ENCODE data around the gene ARPP19. TPM values are rescaled to one million over a fixed set of nuclear protein-coding genes. Genes with fewer than 3 reads are reported as not detected.
"Not testable (repeated sequence)": the region's sequence is repeated elsewhere in the genome, so short reads cannot be mapped to it uniquely, and the experiment has no call there.

ARPP19 gene
- total and polyA plus RNA-seq, 4 donors = 12.1 to 55.6 (median 31.7) TPM

GRCh38 chr15:52551186-52551585 is 17.6 kb downstream of the ARPP19 start:
- not testable (repeated sequence) for H3K27ac ChIP-seq (ENCODE audit: low read depth in 1 of 2, low read length in 2 of 2); H3K9ac ChIP-seq (ENCODE audit: low read depth in 1 of 2, low read length in 2 of 2); H3K4me1 ChIP-seq (ENCODE audit: control insufficient read depth in 4 of 4, insufficient read depth in 4 of 4, low read length in 3 of 4); DNase-seq (ENCODE audit: low spot score); H3K27me3 ChIP-seq (ENCODE audit: control insufficient read depth in 4 of 4, insufficient read depth in 4 of 4, low read length in 3 of 4); H3K9me3 ChIP-seq (ENCODE audit: control insufficient read depth in 4 of 4, low read length in 3 of 4); H3K4me3 ChIP-seq (ENCODE audit: low read depth in 1 of 3, low read length in 3 of 3)
- 35% methylated on average over 1 of the region's 1 CpG for WGBS
- TF ChIP-seq RXRA (IDR thresholded peaks at IDR 0.05) = peak; percentile 19 to 37
- H3K36me3 ChIP-seq (ENCODE audit: control insufficient read depth in 4 of 4, insufficient read depth in 3 of 4, low read depth in 1 of 4, low read length in 3 of 4) = peaks cover 6 to 45% (median 12%) of the 10 kb centered on the region in 4 donors

- Histone ChIP-seq H3K36me3 (ENCODE audit: control insufficient read depth in 4 of 4, insufficient read depth in 3 of 4, low read depth in 1 of 4, low read length in 3 of 4) (peaks cover 3 to 29% (median 10%) of the 10 kb centered on the region in 4 donors), H3K9me3 (ENCODE audit: control insufficient read depth in 4 of 4, low read length in 3 of 4) (peaks cover 0 to 2% (median 0%) of the 10 kb centered on the region in 4 donors), H3K27me3 (ENCODE audit: control insufficient read depth in 4 of 4, insufficient read depth in 4 of 4, low read length in 3 of 4) (no peaks in the 10 kb centered on the region), H3K27ac (ENCODE audit: low read depth in 1 of 2, low read length in 2 of 2) (no peak overlapping the region), H3K4me1 (ENCODE audit: control insufficient read depth in 4 of 4, insufficient read depth in 4 of 4, low read length in 3 of 4) (no peaks in the 10 kb centered on the region), H3K9ac (ENCODE audit: low read depth in 1 of 2, low read length in 2 of 2) (no peak overlapping the region), H3K4me3 (ENCODE audit: low read depth in 1 of 3, low read length in 3 of 3) (no peak overlapping the region)
- TF ChIP-seq ATF3 (IDR thresholded peaks at IDR 0.05) (no peak), HNF4A (conservative IDR thresholded peaks at IDR 0.05) (no peak), ZBTB33 (IDR thresholded peaks at IDR 0.05) (no peak), SP1 (IDR thresholded peaks at IDR 0.05) (no peak), MAX (IDR thresholded peaks at IDR 0.05) (no peak), YY1 (IDR thresholded peaks at IDR 0.05) (no peak), EGR1 (IDR thresholded peaks at IDR 0.05; ENCODE audit: low read depth in 2 of 2) (no peak), TAF1 (conservative IDR thresholded peaks at IDR 0.05) (no peak), FOXA2 (IDR thresholded peaks at IDR 0.05) (no peak), REST (IDR thresholded peaks at IDR 0.05) (no peak), RXRA (IDR thresholded peaks at IDR 0.05) (no peak), FOXA1 (IDR thresholded peaks at IDR 0.05) (no peak), HNF4G (IDR thresholded peaks at IDR 0.05) (no peak), NR2F2 (IDR thresholded peaks at IDR 0.05) (no peak), CTCF (IDR thresholded peaks at IDR 0.05; ENCODE audit: low read depth, low read length, missing input control) (no peak), GABPA (IDR thresholded peaks at IDR 0.05 in 1 of 2, conservative IDR thresholded peaks at IDR 0.05 in 1 of 2) (no peak), RAD21 (IDR thresholded peaks at IDR 0.05) (no peak)
- no peak for DNase-seq (ENCODE audit: low spot score)
- WGBS = 96% methylated on average over 5 of the region's 5 CpGs
These were observed 22.6 kb downstream of the ARPP19 start for GRCh38 chr15:52546031-52546751.

All from liver (tissue), 9 donors.